Measurements from ENCODE around the gene SARNP. TPM values are rescaled to one million over a fixed set of nuclear protein-coding genes. Genes with fewer than 3 reads are reported as not detected.

The SARNP gene
- total RNA-seq, 1 donor: 53.6 TPM

GRCh38 chr12:55831447-55831815 lies 13.9 kb upstream of the SARNP start:
- no peak for DNase-seq (ENCODE audit: insufficient read length, low spot score, missing footprints)
- Histone ChIP-seq H3K9me3 (ENCODE audit: low read depth, low read length) (no peaks in the 10 kb centered on the region), H3K27ac (ENCODE audit: low read depth, low read length) (peak overlapping the region; percentile 67), H4K20me1 (ENCODE audit: insufficient read depth, low read length) (no peaks in the 10 kb centered on the region), H3K4me3 (ENCODE audit: insufficient read depth, low read length) (peak overlapping the region; percentile 82), H3K36me3 (ENCODE audit: insufficient read depth, low read length) (peaks cover 9% of the 10 kb centered on the region), H3K27me3 (ENCODE audit: insufficient read depth, low read length) (no peaks in the 10 kb centered on the region), H3K79me2 (ENCODE audit: insufficient read depth, low read length) (peaks cover 29% of the 10 kb centered on the region), H2AFZ (ENCODE audit: low read length) (peak overlapping the region; percentile 92), H3K4me1 (ENCODE audit: insufficient read depth, low read length) (peaks cover 23% of the 10 kb centered on the region), H3K4me2 (ENCODE audit: insufficient read depth, low read length) (peak overlapping the region; percentile 85)
- TF ChIP-seq, protein P1, sequence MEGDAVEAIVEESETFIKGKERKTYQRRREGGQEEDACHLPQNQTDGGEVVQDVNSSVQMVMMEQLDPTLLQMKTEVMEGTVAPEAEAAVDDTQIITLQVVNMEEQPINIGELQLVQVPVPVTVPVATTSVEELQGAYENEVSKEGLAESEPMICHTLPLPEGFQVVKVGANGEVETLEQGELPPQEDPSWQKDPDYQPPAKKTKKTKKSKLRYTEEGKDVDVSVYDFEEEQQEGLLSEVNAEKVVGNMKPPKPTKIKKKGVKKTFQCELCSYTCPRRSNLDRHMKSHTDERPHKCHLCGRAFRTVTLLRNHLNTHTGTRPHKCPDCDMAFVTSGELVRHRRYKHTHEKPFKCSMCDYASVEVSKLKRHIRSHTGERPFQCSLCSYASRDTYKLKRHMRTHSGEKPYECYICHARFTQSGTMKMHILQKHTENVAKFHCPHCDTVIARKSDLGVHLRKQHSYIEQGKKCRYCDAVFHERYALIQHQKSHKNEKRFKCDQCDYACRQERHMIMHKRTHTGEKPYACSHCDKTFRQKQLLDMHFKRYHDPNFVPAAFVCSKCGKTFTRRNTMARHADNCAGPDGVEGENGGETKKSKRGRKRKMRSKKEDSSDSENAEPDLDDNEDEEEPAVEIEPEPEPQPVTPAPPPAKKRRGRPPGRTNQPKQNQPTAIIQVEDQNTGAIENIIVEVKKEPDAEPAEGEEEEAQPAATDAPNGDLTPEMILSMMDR (IDR thresholded peaks at IDR 0.05; ENCODE audit: extremely low read depth, low read depth, low read length): no peak

- Histone ChIP-seq H3K4me3 (ENCODE audit: insufficient read depth, low read length) (peak overlapping the region; percentile 82), H3K4me1 (ENCODE audit: insufficient read depth, low read length) (peaks cover 23% of the 10 kb centered on the region), H2AFZ (ENCODE audit: low read length) (peak overlapping the region; percentile 92), H3K27me3 (ENCODE audit: insufficient read depth, low read length) (no peaks in the 10 kb centered on the region), H3K27ac (ENCODE audit: low read depth, low read length) (peak overlapping the region; percentile 67), H3K36me3 (ENCODE audit: insufficient read depth, low read length) (peaks cover 9% of the 10 kb centered on the region), H3K4me2 (ENCODE audit: insufficient read depth, low read length) (peak overlapping the region; percentile 85), H3K9me3 (ENCODE audit: low read depth, low read length) (no peaks in the 10 kb centered on the region), H3K79me2 (ENCODE audit: insufficient read depth, low read length) (peaks cover 34% of the 10 kb centered on the region), H4K20me1 (ENCODE audit: insufficient read depth, low read length) (no peaks in the 10 kb centered on the region)
- peak; percentile 90 for DNase-seq (ENCODE audit: insufficient read length, low spot score, missing footprints)
- TF ChIP-seq, protein P1 (IDR thresholded peaks at IDR 0.05; ENCODE audit: extremely low read depth, low read depth, low read length): no peak
Measured at GRCh38 chr12:55830601-55831446, 13.3 kb upstream of the SARNP start.

GRCh38 chr12:55829967-55830600 lies 12.6 kb upstream of the SARNP start:
- TF ChIP-seq, protein P1 (IDR thresholded peaks at IDR 0.05; ENCODE audit: extremely low read depth, low read depth, low read length): peak; percentile 7
- Histone ChIP-seq H3K9me3 (ENCODE audit: low read depth, low read length) (no peaks in the 10 kb centered on the region), H2AFZ (ENCODE audit: low read length) (peak overlapping the region; percentile 92), H3K36me3 (ENCODE audit: insufficient read depth, low read length) (peaks cover 9% of the 10 kb centered on the region), H4K20me1 (ENCODE audit: insufficient read depth, low read length) (no peaks in the 10 kb centered on the region), H3K79me2 (ENCODE audit: insufficient read depth, low read length) (peaks cover 38% of the 10 kb centered on the region), H3K4me3 (ENCODE audit: insufficient read depth, low read length) (peak overlapping the region; percentile 82), H3K4me2 (ENCODE audit: insufficient read depth, low read length) (peak overlapping the region; percentile 85), H3K27me3 (ENCODE audit: insufficient read depth, low read length) (no peaks in the 10 kb centered on the region), H3K27ac (ENCODE audit: low read depth, low read length) (peak overlapping the region; percentile 67), H3K4me1 (ENCODE audit: insufficient read depth, low read length) (peaks cover 23% of the 10 kb centered on the region)
- peak; percentile 90 for DNase-seq (ENCODE audit: insufficient read length, low spot score, missing footprints)

DNA sequence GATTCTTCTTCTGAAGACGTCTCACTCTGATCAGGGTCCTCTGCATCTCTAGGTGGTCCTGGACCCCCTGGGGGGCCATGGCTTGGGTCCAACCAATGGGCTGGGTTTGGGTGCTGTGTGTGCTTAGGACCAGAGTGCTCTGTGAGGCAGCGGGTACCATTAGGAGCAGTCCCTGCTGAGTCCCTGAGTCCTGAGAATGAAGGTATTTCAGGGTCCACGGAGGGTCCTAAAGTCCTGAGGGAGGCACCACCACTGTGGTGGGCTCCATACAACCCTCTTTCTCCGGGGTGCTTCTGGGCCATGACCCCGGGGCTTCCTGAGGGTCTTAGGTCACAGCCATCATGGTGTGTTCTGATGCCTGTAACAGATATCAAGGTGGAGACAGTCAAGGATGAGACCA lies 10.8 kb upstream of the SARNP start:
- H3K36me3 ChIP-seq (ENCODE audit: insufficient read depth, low read length): peaks cover 11% of the 10 kb centered on the region
- peaks cover 23% of the 10 kb centered on the region for H3K4me1 ChIP-seq (ENCODE audit: insufficient read depth, low read length)
- TF ChIP-seq, protein P1 (IDR thresholded peaks at IDR 0.05; ENCODE audit: extremely low read depth, low read depth, low read length): no peak
- H3K4me2 ChIP-seq (ENCODE audit: insufficient read depth, low read length): peak overlapping the region; percentile 72
- DNase-seq (ENCODE audit: insufficient read length, low spot score, missing footprints): no peak
- no peaks in the 10 kb centered on the region for H3K27me3 ChIP-seq (ENCODE audit: insufficient read depth, low read length)
- H3K79me2 ChIP-seq (ENCODE audit: insufficient read depth, low read length): peaks cover 39% of the 10 kb centered on the region
- H4K20me1 ChIP-seq (ENCODE audit: insufficient read depth, low read length): no peaks in the 10 kb centered on the region
- H3K4me3 ChIP-seq (ENCODE audit: insufficient read depth, low read length): peak overlapping the region; percentile 82
- peak overlapping the region; percentile 67 for H3K27ac ChIP-seq (ENCODE audit: low read depth, low read length)
- H2AFZ ChIP-seq (ENCODE audit: low read length): no peak overlapping the region
- H3K9me3 ChIP-seq (ENCODE audit: low read depth, low read length): no peaks in the 10 kb centered on the region
